ENCODE data around the gene AIFM3.
"Not testable (repeated sequence)": the region's sequence is repeated elsewhere in the genome, so short reads cannot be mapped to it uniquely, and the experiment has no call there.

Gene AIFM3

GRCh38 chr22:20933910-20934309 is 33.1 kb upstream of the AIFM3 start:
- Histone ChIP-seq H3K9me3 (no peaks in the 10 kb centered on the region), H3K27ac (no peak overlapping the region), H3K27me3 (no peaks in the 10 kb centered on the region), H3K4me3 (no peak overlapping the region), H3K36me3 (peaks cover 12 to 39% (median 34%) of the 10 kb centered on the region in 3 donors), H3K4me1 (peaks cover 0 to 44% (median 25%) of the 10 kb centered on the region in 4 donors)
- intact Hi-C loops (cut with DNase I; ENCODE audit: low total_unique reads), result no loop called here
- DNase-seq, result no peak
- no peak for TF ChIP-seq CTCF (IDR thresholded peaks at IDR 0.05)

DNA sequence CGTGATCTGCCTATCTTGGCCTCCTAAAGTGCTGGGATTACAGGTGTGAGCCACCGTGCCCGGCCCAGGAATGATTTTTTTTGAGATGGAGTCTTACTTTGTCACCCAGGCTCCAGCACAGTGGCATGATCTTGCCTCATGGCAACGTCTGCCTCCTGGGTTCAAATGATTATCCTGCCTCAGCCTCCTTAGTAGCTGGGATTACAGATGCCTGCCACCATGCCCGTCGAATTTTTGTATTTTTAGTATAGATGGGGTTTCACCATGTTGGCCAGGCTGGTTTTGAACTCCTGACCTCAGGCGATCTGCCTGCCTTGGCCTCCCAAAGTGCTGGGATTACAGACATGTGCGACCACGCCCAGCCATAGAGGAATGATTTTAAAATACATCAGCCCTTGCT is 32.0 kb upstream of the AIFM3 start:
- H3K9me3 ChIP-seq; DNase-seq; H3K4me3 ChIP-seq; intact Hi-C loops (cut with DNase I; ENCODE audit: low total_unique reads); H3K27ac ChIP-seq; H3K27me3 ChIP-seq: not testable (repeated sequence)
- peaks cover 0 to 49% (median 28%) of the 10 kb centered on the region in 4 donors for H3K4me1 ChIP-seq
- peaks cover 12 to 39% (median 34%) of the 10 kb centered on the region in 3 donors for H3K36me3 ChIP-seq

- H3K9me3 ChIP-seq; H3K27ac ChIP-seq; DNase-seq; H3K27me3 ChIP-seq; H3K4me3 ChIP-seq; intact Hi-C loops (cut with DNase I; ENCODE audit: low total_unique reads): not testable (repeated sequence)
- Histone ChIP-seq H3K4me1 (peaks cover 0 to 54% (median 32%) of the 10 kb centered on the region in 4 donors), H3K36me3 (peaks cover 12 to 39% (median 34%) of the 10 kb centered on the region in 3 donors)
These were observed 31.1 kb upstream of the AIFM3 start for GRCh38 chr22:20935780-20936539.

DNA sequence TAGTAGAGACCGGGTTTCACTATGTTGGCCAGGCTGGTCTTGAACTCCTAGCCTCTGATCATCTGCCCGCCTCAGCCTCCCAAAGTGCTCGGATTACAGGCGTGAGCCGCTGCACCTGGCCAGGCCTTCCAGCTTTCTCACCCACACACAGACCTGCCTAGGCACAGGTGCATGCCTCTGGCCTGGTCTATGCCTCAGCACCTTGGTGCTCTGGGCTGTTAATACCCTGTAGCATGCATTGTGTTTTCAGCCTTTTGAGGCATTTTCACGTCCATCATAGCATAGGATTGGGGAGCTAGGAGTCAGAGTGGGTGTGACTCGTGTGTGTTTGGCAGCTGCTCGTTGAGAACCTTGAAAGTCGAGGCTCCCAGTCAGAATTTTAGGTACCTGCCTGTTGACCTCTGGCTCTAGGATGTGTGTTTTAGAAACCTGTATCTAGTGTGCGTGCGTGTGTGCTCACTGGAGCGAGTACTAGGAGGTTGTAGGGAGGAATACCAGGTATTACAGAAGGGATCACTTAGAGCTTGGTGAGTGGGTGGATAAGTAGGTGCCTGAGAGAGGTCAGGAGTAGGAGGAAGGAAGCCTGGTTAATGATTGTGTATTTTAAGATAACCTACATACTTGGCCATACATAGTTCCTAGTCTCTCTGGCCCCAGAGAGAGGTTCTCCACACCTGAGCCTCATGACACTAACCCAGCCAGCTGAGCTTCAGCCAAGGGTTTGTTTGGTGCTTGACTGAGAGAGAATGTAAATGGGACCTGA is 29.8 kb upstream of the AIFM3 start:
- TF ChIP-seq CTCF (IDR thresholded peaks at IDR 0.05), result no peak
- Histone ChIP-seq H3K4me1 (peaks cover 0 to 63% (median 28%) of the 10 kb centered on the region in 4 donors), H3K27ac (no peak overlapping the region), H3K27me3 (no peaks in the 10 kb centered on the region), H3K9me3 (no peaks in the 10 kb centered on the region), H3K36me3 (peaks cover 12 to 39% (median 34%) of the 10 kb centered on the region in 3 donors), H3K4me3 (no peak overlapping the region)
- DNase-seq, result no peak
- intact Hi-C loops (cut with DNase I; ENCODE audit: low total_unique reads), result no loop called here

DNA sequence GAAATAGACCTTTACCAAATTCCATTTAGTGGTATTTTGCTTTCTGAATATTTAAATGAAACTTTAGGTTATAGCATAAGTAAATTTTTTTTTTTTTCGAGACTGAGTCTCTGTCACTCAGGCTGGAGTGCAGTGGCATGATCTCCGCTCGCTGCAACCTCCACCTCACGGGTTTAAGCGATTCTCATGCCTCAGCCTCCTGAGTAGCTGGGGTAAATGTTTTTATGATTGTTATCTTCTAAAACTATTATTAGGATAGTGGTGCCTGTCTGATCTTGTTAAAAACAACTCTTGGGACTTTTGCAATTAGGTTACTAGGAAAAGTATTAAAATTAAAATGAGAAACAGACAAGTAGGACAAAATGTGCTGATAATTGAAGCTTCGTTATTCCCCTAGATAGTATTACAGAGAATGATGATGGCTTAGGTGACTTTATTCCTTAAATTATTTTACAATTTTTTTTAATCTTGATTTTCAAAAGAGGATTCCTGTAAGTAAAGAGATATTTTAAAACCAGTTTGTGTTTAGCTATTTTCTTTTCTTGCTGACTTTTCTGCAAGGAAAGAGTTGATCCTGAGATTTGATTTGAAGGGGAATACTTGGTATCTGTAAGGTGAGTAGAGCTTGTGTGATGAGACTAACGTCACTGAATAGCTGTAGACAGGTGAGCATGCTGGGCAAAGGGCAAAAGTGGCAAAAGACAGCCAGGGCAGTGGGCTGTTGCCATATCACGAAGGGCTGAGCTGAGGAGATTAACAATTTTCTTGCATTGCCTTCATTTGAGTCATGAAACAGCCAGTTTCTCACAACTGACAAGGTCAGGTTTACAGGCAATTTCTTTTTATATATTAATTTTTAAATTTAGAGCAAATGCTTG is 29.0 kb upstream of the AIFM3 start:
- intact Hi-C loops (cut with DNase I; ENCODE audit: low total_unique reads), result no loop called here
- DNase-seq, result no peak
- peaks cover 12 to 39% (median 34%) of the 10 kb centered on the region in 3 donors for H3K36me3 ChIP-seq
- no peaks in the 10 kb centered on the region for H3K27me3 ChIP-seq
- no peak overlapping the region for H3K4me3 ChIP-seq
- no peaks in the 10 kb centered on the region for H3K9me3 ChIP-seq
- H3K4me1 ChIP-seq, result peaks cover 0 to 63% (median 30%) of the 10 kb centered on the region in 4 donors
- H3K27ac ChIP-seq, result no peak overlapping the region
- no peak for TF ChIP-seq CTCF (IDR thresholded peaks at IDR 0.05)

- not testable (repeated sequence) for H3K27me3 ChIP-seq, DNase-seq
- H3K4me1 ChIP-seq, result peaks cover 0 to 70% (median 31%) of the 10 kb centered on the region in 4 donors
These were observed 27.4 kb upstream of the AIFM3 start for GRCh38 chr22:20939457-20940185.

More at GRCh38 chr22:20939457-20940185, 27.4 kb upstream of the AIFM3 start:
- H3K4me3 ChIP-seq; H3K9me3 ChIP-seq; intact Hi-C loops (cut with DNase I; ENCODE audit: low total_unique reads); H3K27ac ChIP-seq: not testable (repeated sequence)
- peaks cover 12 to 30% (median 21%) of the 10 kb centered on the region in 3 donors for H3K36me3 ChIP-seq
